Activated B cell treated with CpG ODN at 0.5 μM for 24 hours (primary cell): ENCODE measurements around the gene NDUFV3. TPM values are rescaled to one million over a fixed set of nuclear protein-coding genes. Genes with fewer than 3 reads are reported as not detected.
"Not testable (repeated sequence)": the region's sequence is repeated elsewhere in the genome, so short reads cannot be mapped to it uniquely, and the experiment has no call there.

Experiments
- ATAC-seq: fragments of 200-7000 bp; cut with Tn5 transposase; one replicate; pipeline ENCODE4 v1.10.0; 2021; ENCODE audit warnings: low read depth, mild to moderate bottlenecking, moderate library complexity
- CTCF ChIA-PET: fragments of 350-600 bp; sonication (Branson Sonifier 250); formaldehyde crosslinking; loops from one replicate; lab custom pipeline; 2021; ENCODE audit warnings: antibody characterized with exemption; lab: Charles Lee
- POLR2A ChIA-PET: fragments of 350-600 bp; sonication (Branson Sonifier 250); formaldehyde crosslinking; loops from one replicate; lab custom pipeline; 2021; ENCODE audit warnings: antibody characterized with exemption; lab: Charles Lee
- DNase-seq: peaks from one replicate; pipeline ENCODE4 v3.0.0; 2022
- H3K27ac Mint-ChIP-seq: one replicate; pipeline ENCODE4 v1.8.0; 2020; ENCODE audit warnings: mixed read lengths
- H3K27me3 Mint-ChIP-seq: one replicate; pipeline ENCODE4 v1.8.0; 2021; ENCODE audit warnings: mixed read lengths
- H3K36me3 Mint-ChIP-seq: one replicate; pipeline ENCODE4 v1.8.0; 2021; ENCODE audit warnings: low read depth, mixed read lengths
- H3K4me1 Mint-ChIP-seq: one replicate; pipeline ENCODE4 v1.8.0; 2021; ENCODE audit warnings: mixed read lengths
- H3K4me3 Mint-ChIP-seq: one replicate; pipeline ENCODE4 v1.8.0; 2020; ENCODE audit warnings: mild to moderate bottlenecking, mixed read lengths
- H3K9me3 Mint-ChIP-seq: one replicate; pipeline ENCODE4 v1.8.0; 2020; ENCODE audit warnings: mixed read lengths
- CTCF ChIP-seq: fragments of 200-600 bp; IDR thresholded peaks from one replicate; pipeline ENCODE4 v1.8.0; 2022; ENCODE audit warnings: antibody characterized with exemption, mild to moderate bottlenecking
- intact Hi-C: fragments of 100-400 bp; cut with micrococcal nuclease; formaldehyde crosslinking; loops from one replicate; pipeline ENCODE4 v1.15.1; 2024
- total RNA-seq: library from RNA; stranded (reverse); gene quantifications from 2 replicates; pipeline ENCODE4 v1.2.3, GENCODE V29; 2022

The NDUFV3 gene
- total RNA-seq, 1 donor from 2014 or later, result 27.1 TPM

- DNase-seq (no peak), ATAC-seq (no peak)
- Mint-ChIP-seq H3K27ac (no peak overlapping the region), H3K9me3 (no peaks in the 10 kb centered on the region), H3K4me3 (no peak overlapping the region), H3K4me1 (no peaks in the 10 kb centered on the region), H3K27me3 (no peaks in the 10 kb centered on the region), H3K36me3 (peaks cover 61% of the 10 kb centered on the region)
- intact Hi-C loops, result no loop called here
- ChIA-PET CTCF (no interaction called here), POLR2A (no interaction called here)
- TF ChIP-seq CTCF, result no peak
Observed at GRCh38 chr21:42903817-42904216, 10.7 kb downstream of the NDUFV3 start.

- ChIA-PET CTCF (no interaction called here), POLR2A (no interaction called here)
- no peaks in the 10 kb centered on the region for H3K9me3 Mint-ChIP-seq
- no peaks in the 10 kb centered on the region for H3K27me3 Mint-ChIP-seq
- no peak for TF ChIP-seq CTCF
- no peak overlapping the region for H3K27ac Mint-ChIP-seq
- ATAC-seq (no peak), DNase-seq (no peak)
- H3K4me1 Mint-ChIP-seq, result no peaks in the 10 kb centered on the region
- intact Hi-C loops, result no loop called here
- H3K36me3 Mint-ChIP-seq, result peaks cover 67% of the 10 kb centered on the region
- no peak overlapping the region for H3K4me3 Mint-ChIP-seq
Observed at GRCh38 chr21:42905195-42905594, 12.1 kb downstream of the NDUFV3 start.

- Mint-ChIP-seq H3K4me3 (no peak overlapping the region), H3K36me3 (peaks cover 67% of the 10 kb centered on the region), H3K27me3 (no peaks in the 10 kb centered on the region), H3K27ac (no peak overlapping the region), H3K9me3 (no peaks in the 10 kb centered on the region), H3K4me1 (no peaks in the 10 kb centered on the region)
- intact Hi-C loops, result no loop called here
- DNase-seq (no peak), ATAC-seq (no peak)
- ChIA-PET CTCF (no interaction called here), POLR2A (no interaction called here)
- no peak for TF ChIP-seq CTCF
Observed at GRCh38 chr21:42906233-42906632, 13.1 kb downstream of the NDUFV3 start.

GRCh38 chr21:42908484-42908883, 15.4 kb downstream of the NDUFV3 start:
- POLR2A ChIA-PET, CTCF ChIA-PET, H3K9me3 Mint-ChIP-seq, H3K27me3 Mint-ChIP-seq, DNase-seq, ATAC-seq, H3K4me1 Mint-ChIP-seq, intact Hi-C loops, H3K27ac Mint-ChIP-seq, H3K4me3 Mint-ChIP-seq: not testable (repeated sequence)
- H3K36me3 Mint-ChIP-seq, result peaks cover 61% of the 10 kb centered on the region

- ATAC-seq, DNase-seq, intact Hi-C loops, H3K9me3 Mint-ChIP-seq, POLR2A ChIA-PET, H3K4me3 Mint-ChIP-seq, H3K27ac Mint-ChIP-seq, H3K4me1 Mint-ChIP-seq, CTCF ChIA-PET, H3K27me3 Mint-ChIP-seq: not testable (repeated sequence)
- peaks cover 37% of the 10 kb centered on the region for H3K36me3 Mint-ChIP-seq
Observed at GRCh38 chr21:42911920-42912319, 18.8 kb downstream of the NDUFV3 start.

GRCh38 chr21:42913476-42913875, 20.4 kb downstream of the NDUFV3 start:
- intact Hi-C loops, result no loop called here
- ATAC-seq, result no peak
- CTCF ChIA-PET, result no interaction called here
- no peak for TF ChIP-seq CTCF
- no peak overlapping the region for H3K4me3 Mint-ChIP-seq
- peaks cover 31% of the 10 kb centered on the region for H3K36me3 Mint-ChIP-seq
- DNase-seq, result no peak
- H3K27ac Mint-ChIP-seq, result no peak overlapping the region
- no peaks in the 10 kb centered on the region for H3K27me3 Mint-ChIP-seq
- no peaks in the 10 kb centered on the region for H3K9me3 Mint-ChIP-seq
- POLR2A ChIA-PET, result interaction anchor here (0.7 kb wide), 1 partner anchor 17 kb away, joined by 4 read pairs; no protein-coding TSS in a partner anchor
- H3K4me1 Mint-ChIP-seq, result no peaks in the 10 kb centered on the region
